Measurements from ENCODE around the gene SEMA4C.
"Not testable (repeated sequence)": the region's sequence is repeated elsewhere in the genome, so short reads cannot be mapped to it uniquely, and the experiment has no call there.

Gene SEMA4C

DNA sequence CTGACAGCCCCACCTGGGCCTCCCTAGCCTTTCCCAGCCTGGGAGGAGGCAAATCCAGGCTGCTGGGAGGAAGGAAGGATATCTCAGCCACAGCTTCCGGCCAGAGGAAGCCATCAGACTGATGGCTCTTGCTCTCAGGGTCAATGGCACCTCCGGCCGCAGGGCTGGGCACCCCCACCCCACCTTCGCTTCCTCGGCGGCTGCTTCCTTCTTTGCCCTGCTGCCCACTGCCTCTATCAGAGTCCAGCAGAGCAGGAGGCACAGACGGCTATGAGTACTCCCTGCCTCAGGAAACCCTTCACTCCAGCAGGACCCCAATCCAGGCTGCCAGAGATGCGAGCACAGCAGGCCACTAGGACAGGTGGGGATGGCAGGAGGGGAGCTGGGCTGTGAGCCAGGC is 3.3 kb downstream of the SEMA4C start:
- DNase-seq (ENCODE audit: low read depth) = no peak

DNA sequence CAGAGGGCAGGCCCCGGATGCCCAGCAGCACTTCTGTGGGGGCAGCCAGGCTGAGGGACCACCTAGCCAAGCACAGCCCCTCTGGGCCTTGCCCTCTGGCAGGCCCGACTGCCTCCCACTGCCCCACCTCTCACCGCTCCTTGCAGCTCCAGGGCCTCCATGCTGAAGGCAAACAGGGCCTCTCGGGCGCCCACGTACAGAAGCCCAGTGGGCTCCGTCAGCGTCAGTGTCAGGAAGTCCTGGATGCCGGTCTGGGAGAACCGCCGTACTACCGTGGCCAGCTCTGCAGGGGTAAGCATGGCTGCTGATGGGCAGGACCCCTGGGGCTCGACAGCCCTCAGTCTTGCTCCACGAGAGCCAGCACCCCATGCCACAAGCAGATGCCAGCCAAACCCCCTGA is 3.7 kb downstream of the SEMA4C start:
- DNase-seq (ENCODE audit: low read depth) = no peak

DNA sequence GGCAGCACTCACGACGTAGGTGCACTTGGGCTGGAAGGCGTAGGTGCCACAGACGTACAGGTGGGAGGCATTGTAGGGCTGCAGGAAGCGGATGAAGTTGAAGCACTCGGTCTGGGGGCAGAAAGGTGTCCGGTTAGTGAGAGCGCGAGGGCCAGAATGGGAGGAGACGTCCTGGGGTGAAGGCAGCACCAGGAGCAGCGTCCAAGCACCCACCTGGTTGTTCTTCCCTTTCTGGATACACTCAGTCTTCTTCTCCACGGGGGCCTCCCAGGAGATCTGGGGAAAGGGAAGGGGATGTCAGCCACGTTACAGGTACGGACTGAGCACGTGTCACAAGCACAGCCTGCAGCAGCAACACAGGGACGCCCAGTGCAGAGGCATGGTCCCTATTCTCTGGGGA is 4.2 kb downstream of the SEMA4C start:
- no peak for DNase-seq (ENCODE audit: low read depth)

DNA sequence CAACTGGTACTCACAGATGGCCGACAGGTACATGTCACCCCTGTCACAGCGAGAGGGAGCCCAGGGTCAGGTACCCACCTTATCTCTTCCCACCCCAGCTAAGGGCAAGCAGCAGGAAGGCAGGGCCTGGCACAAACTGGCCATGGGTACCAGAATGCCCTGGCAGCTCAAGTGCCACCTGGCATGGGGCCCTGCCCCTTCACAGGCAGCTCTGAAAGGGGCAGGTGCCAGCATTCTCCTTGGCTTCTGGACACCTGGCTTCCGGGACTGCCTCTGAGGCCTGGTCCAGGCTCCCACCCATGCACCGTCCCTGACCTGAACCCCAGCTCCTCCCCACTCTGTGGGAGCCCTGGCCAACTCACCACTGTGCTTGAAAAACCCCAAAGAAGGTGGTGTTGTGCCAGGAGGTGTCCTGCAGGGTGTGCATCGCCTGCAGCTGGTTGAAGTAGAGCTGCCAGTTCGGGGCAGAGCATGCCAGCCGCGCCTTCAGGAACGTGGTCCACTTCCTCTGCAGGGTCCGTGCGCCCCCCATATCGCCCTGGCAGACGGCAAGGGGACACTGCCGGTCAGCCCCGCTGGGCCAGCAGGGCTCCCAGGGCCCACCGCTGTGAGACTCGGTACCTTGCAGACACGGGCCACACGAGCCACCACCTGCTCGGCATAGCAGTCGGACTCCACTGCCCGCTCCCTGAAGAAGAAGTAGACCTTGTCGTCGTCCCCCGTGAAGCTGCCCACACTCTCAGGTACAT is 5.4 kb downstream of the SEMA4C start:
- no peak for DNase-seq (ENCODE audit: low read depth)

DNA sequence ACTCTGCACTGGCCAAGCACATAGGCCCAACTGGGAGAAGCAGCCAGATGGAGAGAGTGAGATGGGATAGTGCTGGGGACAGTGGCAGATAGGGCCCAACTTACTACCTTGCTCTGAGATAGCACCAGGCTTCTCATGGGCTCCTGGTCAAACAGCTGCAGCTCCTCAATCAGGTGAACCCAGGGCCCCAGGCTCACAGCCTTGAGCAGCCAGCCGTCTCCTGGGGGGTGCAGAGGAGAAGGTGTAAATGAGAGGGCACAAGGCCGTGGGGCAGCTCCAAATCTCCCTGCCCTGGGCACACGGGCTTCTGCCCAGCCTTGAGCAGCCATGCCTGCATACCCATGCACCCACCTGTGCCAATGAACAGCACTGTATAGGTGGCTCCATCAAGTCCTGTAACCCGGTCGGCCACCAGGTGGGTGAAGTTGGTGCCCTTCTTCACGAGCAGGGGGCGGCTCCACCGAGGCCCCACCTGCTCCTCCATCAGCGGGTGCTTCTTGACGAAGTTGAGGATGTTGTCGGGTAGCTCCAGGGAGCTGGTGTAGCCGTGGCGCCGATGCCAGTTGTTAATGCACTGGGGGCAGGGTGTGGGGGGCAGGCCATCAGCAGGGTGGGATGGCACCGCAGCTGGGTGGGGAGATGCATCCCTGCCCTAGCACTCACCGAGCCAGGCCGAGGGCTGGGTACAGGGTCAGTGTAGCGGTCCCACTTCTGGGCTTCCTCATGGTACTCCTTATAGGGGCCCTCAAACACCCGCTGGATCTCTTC is 6.1 kb downstream of the SEMA4C start:
- no peak for DNase-seq (ENCODE audit: low read depth)

DNA sequence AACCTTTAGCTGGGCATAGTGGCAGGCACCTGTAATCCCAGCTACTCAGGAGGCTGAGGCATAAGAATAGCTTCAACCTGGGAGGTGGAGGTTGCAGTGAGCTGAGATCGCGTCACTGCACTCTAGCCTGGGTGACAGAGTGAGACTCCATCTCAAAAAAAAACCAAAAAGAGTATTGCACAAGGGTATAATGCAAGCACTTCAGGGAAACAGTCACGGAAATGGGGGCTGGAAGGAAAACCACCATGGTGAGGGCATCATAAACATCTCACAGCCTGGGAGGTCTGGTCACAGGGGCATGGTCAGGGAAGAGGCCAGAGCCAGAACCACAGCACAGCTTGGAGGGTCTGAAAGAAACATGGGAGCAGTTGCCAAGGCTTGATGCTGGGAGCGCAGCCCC is 6.8 kb downstream of the SEMA4C start:
- DNase-seq (ENCODE audit: low read depth) = not testable (repeated sequence)

DNA sequence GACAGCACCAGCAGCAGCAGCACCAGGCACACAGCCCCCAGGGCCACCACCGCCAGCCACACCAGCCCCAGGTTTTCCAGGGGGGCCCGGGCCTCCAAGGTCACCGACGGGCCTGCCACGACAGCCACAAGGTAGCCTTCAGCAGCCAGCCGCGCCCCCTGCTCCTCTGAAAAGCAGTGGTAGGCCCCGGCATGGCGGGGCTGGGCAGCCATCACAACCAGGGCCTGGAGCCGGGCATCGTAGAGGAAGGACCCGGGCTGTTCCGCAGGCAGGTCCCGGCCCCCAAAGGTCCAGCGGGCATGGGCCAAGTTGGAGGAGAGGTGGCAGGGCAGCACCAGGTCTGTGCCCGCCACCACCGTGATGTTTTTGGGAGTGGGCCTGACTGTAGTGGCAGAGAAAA is 8.8 kb downstream of the SEMA4C start:
- no peak for DNase-seq (ENCODE audit: low read depth)

DNA sequence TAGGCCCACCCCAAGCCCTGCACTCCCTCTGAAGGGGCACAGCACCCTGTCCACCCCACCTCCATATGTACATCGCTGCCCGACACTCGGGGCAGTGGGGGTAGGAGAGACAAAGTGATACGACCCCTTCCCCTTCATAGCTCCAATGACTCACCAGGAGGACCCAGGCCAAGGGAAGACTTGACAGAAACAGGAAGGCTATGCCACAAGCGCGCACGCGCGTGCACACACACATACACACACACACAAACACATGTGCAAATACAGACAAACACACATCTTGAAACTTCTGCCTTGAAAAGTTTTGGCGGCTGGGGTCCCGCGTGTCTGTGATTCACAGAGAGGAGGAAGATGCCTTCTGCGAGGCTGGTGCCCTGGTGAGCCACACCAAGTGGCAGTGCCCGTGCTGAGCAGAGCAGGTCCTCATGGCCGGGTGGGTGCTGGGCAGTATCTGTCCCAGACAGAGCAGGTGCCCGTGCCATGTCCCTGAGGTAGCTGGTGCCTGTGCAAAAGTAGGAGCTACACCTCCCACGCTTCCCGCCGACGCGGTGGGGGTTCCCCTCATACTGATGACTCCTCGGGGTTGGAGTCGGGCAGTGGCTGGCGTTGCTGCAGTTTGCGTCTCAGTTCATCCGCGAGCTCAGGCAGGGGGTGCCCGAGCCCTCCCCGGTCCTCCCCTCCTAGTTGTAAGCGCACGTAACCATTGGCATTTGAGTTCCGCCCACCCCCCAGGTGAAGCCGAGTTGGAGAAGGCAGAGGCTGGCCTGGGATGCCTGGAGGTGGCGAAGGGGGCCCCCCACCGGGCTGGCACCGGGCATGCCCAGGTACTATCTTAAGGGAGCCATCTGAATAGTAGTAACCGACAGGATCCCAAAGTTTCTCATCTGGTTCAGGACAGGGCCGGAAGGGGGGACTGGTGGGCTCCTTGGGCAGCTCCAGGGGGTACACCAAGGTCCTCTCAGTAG is 9.5 kb downstream of the SEMA4C start:
- no peak for DNase-seq (ENCODE audit: low read depth)

DNA sequence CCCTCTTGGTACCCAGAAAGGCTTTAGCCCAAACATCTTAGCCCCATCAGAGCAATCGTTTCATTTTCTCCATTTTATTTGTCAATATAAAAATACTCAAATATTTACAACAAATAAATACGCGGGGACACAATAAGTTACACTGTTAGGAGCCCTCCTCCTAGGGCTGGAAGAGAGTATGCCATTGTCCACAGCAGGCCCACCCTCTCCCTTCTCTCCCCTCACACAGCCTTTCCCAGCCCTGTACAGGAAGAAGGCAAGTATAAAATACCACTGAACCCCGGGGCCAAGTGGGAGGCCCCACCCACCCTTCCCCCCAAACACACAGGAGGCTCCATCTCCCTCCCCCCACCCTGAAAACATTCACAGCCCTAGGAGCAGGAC is 10.2 kb downstream of the SEMA4C start:
- DNase-seq (ENCODE audit: low read depth) = no peak

DNA sequence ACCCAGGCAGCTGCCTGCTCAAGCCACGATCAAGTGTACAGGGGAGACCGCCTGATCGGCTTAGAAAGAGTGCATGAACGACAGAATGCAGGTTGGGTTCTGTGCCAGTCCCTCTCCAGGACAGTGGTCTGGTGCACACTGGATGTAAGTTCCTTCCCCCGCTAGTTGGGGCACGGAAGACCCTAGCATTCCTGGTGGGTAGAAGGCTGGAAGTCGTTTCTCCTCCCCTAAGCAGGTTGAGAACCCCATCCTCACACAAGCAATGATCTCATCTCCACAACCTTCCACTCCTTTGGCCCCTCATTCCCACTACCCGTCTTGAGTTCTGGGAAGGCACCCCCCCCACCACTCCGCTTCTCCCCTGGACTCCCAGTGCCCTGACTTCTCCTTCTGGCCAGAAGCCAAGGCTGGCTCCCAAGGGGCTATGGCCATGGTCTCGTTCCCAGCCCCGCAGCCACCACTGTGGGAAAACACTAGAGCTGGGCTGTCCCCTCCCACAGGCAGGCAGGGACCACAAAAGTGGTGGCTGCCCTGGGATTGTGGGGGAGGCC is 10.7 kb downstream of the SEMA4C start:
- DNase-seq (ENCODE audit: low read depth) = no peak

DNA sequence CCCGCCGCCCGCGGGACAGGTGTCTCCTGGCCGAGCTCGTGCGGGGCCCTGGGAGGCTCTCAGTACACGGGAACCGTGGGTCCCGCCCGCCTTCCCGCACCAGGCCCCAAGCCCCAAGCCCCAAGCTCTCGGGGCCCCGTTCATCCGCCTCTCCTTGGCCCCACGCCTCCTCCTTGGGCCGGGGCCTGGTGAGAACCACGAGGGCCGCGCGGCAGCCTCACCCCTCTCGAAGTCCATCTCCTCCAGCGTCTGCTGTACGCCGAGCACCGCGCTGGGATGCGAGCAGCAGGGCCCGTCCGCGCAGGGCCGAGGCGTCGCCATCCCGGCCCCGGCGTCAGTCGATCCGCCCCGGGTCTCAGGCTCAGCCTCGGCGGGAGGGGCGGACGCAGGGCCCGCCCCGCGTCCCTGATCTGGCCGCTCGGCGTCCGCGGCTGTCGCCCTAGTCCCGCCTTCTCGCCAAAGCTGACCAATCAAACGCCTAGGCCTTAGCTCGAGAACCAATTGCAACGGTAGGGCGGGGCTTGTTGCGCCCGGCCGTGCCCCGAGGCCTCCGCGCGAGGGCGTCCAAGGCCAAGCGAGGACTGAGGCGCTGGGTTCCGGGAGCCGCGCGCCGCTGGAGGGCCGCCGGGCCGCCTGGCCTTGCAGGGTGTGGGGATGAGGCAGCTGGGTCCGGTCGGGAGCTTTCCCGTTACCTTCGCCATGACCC is 12.1 kb downstream of the SEMA4C start, which contains the start of gene ANKRD39:
Gene ANKRD39 (minus strand): TSS at position 350 of the 706 bp plus-strand sequence. CDS start 29 bp downstream, at position 321.
- DNase-seq (ENCODE audit: low read depth) = peak; percentile 97

DNA sequence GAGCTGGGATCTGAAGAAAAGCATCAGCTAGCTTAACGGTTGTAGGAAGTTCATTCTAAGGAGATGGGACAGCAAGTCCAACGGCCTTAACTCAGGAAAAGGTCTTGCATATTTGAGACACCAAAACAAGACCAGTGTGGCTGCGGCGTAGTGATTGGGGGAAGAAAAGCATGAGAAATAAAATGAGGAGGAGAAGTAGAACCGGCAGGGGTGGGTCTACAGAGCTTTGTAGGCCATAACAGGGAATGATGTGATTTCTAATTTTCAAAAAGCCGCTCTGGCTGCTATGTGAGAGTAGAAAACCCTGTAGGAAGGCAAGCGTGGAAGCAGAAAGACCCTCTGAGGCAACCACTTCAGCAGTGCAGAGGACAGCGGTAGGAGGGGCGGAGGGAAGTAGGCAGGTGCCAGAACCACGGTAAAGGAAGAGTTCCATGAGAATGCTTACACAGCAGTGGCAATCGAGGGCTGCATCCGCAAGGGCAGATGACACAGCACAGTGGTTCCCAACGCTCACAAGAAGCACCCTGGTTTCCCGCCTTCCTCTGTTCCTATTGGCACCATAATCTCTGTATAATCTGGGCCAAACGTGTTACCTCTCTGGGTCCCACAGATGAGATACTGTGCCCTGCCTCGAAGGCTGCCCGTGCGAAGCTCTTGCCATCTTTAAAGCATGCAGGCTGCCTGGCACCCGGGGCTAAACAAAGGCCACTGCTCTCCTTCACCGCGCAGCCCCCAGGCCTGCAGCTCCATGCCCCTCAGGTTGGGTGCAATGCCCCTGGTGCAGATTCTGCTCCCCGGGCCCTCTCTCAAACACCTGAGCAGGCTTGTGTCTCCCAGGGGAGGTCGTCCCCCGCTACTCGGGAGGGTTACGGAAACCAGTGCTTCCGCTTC is 12.9 kb downstream of the SEMA4C start:
- DNase-seq (ENCODE audit: low read depth) = no peak

DNA sequence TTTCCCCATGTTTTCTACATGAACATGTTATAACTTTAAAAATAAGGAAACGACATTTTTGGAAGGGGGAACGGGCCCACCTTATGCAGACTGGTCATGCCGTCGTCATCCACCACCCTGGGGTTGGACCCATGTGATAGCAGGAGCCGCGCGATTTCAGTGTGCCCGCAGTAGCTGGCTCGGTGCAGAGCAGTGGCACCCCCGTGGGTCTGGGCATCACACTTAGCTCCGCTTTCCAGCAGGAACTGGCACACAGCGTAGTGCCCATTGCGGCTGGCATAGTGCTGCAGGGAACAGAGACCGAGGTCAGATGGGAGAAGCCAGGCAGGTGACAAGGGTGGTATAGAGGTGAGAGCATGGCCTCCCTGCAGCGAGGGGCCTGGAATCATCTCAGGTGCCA is 16.6 kb downstream of the SEMA4C start:
- no peak for DNase-seq (ENCODE audit: low read depth)

DNA sequence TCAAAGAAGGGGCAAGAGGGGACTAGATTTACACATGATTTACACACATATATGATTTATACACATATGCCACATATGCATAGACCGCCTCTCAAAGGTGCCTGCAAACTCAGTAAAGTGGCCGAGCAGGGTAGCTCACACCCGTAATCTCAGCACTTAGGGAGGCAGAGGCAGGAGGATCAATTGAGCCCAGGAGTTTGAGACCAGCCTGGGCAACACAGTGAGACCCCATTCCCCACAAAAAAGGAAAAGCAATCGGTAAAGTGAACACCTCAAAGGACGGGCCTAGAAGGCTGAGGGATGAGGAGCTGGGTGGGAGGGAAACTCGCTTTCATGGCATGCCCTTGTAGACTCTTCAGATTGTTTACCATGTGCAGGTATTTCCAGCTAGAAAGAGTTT is 17.2 kb downstream of the SEMA4C start:
- no peak for DNase-seq (ENCODE audit: low read depth)

DNA sequence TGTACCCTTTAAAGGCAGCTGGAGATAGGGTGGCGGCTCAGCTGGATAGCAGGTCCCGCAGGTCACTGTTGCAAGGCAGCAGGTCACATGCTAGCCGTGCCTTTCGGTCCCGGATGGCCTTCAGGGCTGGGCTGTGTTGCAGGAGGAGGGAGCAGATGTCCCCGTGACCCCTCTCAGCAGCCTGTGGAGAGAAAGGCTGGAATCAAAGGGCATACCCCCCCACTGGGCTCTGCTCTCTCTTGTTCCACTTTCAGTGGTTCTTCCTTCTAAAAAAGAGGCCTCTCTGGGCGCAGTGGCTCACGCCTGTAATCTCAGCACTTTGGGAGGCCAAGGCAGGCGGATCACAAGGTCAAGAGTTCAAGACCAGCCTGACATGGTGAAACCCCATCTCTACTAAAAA is 21.6 kb downstream of the SEMA4C start:
- DNase-seq (ENCODE audit: low read depth) = no peak

DNA sequence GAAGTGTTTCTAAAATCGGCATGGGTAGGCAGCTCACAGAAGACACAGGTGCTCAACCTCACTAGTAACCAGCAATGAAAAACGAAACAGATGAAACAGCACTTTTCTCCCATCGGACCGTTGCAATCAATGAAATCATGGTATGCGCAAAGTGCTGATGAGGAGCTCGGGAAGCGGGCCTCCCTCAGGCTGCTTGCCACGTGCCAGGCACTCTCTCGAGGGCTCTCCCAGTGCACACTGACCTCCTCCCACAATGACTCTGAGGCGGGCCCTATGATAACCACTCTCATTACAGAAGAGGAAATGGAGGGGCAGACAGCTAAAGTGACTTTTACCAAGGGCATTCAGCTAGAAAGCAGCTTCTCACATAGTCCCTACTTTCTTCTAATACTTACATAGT is 22.3 kb downstream of the SEMA4C start:
- no peak for DNase-seq (ENCODE audit: low read depth)

DNA sequence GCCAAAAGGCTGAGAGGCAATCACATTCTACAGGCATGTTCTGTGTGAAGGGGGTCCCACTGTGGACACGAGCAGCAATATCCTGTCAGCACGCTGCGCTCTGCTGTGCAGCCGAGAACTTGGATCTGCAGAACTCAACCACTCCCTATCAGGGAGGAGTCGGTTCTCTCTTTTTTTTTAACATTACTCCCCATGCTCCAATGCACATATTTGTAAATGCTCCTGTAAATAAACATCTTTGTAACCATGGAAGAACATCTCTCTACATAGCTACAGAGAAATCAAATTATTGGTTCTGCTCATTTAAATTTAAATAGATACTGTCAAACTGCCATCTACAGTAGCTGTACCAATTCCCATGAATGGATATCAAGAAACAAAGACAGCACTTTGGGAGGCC is 23.1 kb downstream of the SEMA4C start:
- no peak for DNase-seq (ENCODE audit: low read depth)

DNA sequence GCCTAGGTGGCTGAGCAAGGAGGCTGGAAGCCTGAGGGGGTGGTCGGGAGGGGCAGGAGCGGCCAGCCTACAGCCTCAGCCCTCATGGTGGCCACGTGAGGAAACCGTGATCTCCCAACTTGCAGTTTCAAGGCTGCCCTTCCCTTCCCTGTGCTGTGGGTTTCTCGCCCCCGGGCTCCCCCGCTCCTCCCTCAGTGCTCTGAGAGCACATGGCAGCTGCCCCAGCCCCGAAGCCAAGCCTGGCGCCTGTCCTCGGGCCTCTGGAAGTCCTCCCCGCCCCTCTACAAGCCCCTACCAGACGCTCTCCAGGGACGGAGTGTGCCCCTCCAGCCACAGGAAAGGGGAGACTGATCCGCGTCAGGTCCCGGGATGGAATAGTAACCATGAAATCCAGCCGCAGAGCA is 25.5 kb downstream of the SEMA4C start:
- DNase-seq (ENCODE audit: low read depth) = no peak

DNA sequence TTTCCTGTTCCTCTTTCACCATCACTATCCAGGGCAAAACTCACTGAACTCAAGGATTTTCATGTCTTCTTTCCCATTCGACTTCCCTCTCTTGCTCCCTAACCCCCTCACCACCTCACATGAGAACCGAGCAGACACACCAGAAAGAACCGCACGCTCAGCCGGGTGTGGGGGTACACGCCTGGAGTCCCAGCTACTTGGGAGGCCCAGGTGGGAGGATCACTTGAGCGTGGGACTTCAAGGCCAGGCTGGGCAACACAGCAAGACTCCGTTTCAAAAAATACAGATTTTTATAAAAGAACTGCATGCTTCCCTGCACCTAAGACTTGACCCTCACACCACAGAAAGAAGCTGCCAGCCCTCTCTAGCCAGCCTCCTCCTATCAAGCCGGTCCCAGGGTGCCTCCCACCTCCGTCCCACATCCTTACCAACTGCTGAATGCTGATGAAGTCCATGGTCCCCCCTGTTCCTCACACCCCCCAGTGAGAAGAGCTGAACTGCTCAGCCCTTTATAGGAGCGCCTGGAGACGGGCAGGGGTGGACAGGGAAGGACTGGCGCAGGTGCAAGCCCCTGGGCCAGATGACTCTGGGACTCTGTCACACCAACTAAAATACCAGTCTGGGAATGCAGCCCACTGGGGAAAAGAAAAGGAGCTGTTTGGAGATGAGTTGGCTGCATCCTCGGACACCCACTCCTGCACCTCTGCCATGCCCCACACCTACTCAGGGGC is 26.2 kb downstream of the SEMA4C start, which contains the start of gene ANKRD23:
Gene ANKRD23 (minus strand): TSS at position 484 of the 731 bp plus-strand sequence. CDS start 29 bp downstream, at position 455.
- DNase-seq (ENCODE audit: low read depth) = no peak

DNA sequence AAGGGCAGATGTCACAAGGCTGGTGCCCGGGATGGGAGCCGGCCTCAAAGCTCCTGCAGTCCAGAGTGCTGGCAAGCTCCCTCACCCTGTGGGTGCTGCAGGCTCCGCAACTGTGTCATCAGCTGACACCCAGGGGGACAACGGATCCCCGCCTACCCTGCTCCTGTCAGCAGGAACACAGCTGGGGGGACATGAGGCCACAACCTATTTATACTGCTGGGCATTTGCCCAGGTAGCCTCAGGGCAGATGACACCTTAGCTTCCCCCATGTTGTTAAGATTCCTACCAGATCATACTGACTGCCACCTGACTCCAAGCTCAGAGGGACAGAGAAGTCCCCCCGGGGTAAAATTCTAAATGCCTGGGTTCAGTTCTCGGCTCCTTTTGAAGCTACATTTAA is 27.3 kb downstream of the SEMA4C start:
- no peak for DNase-seq (ENCODE audit: low read depth)
